Ishikawa (cell line): ENCODE results near the gene ICAM2.

Experiments used
- CEBPB ChIP-seq: IDR thresholded peaks from 2 replicates; pipeline ENCODE4 v1.6.1; 2012
- CREB1 ChIP-seq: IDR thresholded peaks from 2 replicates; pipeline ENCODE4 v1.6.1; 2012; ENCODE audit warnings: low read depth
- EGR1 ChIP-seq: IDR thresholded peaks from 2 replicates; pipeline ENCODE4 v1.6.1; 2012
- EP300 ChIP-seq: IDR thresholded peaks from 2 replicates; pipeline ENCODE4 v1.6.1; 2012; ENCODE audit warnings: borderline replicate concordance
- FOXM1 ChIP-seq: IDR thresholded peaks from 2 replicates; pipeline ENCODE4 v1.6.1; 2012; ENCODE audit warnings: low read depth, borderline replicate concordance
- NFIC ChIP-seq: IDR thresholded peaks from 2 replicates; pipeline ENCODE4 v1.6.1; 2012
- RAD21 ChIP-seq: IDR thresholded peaks from 2 replicates; pipeline ENCODE4 v1.6.1; 2012; ENCODE audit warnings: low read depth
- TAF1 ChIP-seq: IDR thresholded peaks from 2 replicates; pipeline ENCODE4 v1.6.1; 2012; ENCODE audit warnings: low read depth, mild to moderate bottlenecking
- TCF12 ChIP-seq: IDR thresholded peaks from 2 replicates; pipeline ENCODE4 v1.6.1; 2012; ENCODE audit warnings: low read depth
- TEAD4 ChIP-seq: IDR thresholded peaks from 2 replicates; pipeline ENCODE4 v1.6.1; 2012
- YY1 ChIP-seq: IDR thresholded peaks from 2 replicates; pipeline ENCODE4 v1.6.1; 2012; ENCODE audit warnings: low read depth
- ZBTB7A ChIP-seq: IDR thresholded peaks from 2 replicates; pipeline ENCODE4 v1.6.1; 2012; ENCODE audit warnings: low read depth
- TF ChIP-seq, protein P1 (sequence below): IDR thresholded peaks from 2 replicates; pipeline ENCODE4 v1.6.1; 2012
- TF ChIP-seq, protein P2 (sequence below): IDR thresholded peaks from 2 replicates; pipeline ENCODE4 v1.6.1; 2012
- TF ChIP-seq, protein P3 (sequence below): IDR thresholded peaks from 2 replicates; pipeline ENCODE4 v1.6.1; 2012; ENCODE audit warnings: low read depth, mild to moderate bottlenecking

Gene ICAM2

DNA sequence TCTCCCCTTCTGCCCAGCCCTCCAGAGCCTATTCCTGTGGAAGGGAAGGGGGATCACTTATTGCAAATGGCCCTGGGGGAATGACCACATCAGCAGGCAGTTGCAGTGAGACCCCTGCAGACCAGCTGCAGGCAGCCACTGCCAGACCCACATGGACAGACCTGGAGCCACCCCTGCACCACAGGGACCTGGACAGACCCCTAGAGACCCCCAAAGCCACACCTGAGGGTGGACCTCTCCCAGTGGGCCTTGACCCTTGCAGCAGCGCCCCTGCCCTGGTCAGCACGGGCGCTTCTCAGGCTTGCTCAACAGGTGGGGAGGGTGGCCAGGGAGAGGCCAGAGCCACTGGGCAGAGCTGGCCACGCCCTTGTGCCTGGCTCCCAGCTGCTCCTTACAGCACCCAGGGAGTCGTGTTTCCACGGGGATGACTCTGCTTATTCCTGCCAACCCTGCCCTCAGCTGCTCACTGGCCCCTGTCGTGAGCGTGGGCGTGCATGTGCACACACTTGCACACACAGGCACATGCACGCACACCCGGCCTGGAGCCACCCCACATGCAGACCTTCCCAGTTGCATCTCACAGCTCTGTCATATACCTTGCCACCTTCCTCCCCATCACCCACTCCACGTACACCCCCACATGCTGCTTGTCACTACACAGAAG is 46.4 kb downstream of the ICAM2 start:
- peak; percentile 29; the same call in 1 of the 2 replicates for TF ChIP-seq TEAD4
- TF ChIP-seq EGR1, result peak; percentile 97
- peak; percentile 70 for TF ChIP-seq CEBPB
- TF ChIP-seq ZBTB7A, result peak; percentile 91
- no peak for TF ChIP-seq FOXM1
- peak; percentile 17; the same call in 1 of the 2 replicates for TF ChIP-seq EP300
- TF ChIP-seq, protein P1, sequence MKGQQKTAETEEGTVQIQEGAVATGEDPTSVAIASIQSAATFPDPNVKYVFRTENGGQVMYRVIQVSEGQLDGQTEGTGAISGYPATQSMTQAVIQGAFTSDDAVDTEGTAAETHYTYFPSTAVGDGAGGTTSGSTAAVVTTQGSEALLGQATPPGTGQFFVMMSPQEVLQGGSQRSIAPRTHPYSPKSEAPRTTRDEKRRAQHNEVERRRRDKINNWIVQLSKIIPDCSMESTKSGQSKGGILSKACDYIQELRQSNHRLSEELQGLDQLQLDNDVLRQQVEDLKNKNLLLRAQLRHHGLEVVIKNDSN, result peak; percentile 15; the same call in 1 of the 2 replicates
- TF ChIP-seq TCF12, result no peak
- TF ChIP-seq, protein P2, sequence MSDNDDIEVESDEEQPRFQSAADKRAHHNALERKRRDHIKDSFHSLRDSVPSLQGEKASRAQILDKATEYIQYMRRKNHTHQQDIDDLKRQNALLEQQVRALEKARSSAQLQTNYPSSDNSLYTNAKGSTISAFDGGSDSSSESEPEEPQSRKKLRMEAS, result peak; percentile 58

DNA sequence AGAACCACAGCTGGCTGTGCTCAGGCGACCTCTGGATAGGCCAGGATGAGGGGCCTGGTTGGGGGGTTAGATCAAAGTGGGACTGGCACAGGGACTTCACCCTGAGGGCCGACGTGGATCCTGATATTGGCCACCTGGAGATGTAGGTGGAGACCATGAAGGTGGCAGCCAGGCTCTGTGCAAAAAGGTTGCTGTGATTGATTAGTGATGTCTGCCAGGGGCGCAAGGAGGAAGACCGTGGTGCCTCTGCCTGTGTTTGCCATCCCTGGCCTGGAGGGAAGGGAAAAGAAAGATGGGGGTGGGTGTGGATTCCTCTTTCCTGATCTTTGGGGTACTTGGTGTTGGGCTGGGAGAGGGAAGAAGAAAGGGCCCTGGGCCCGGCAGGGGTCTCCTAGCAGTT is 47.2 kb downstream of the ICAM2 start:
- TF ChIP-seq TCF12 (no peak), TEAD4 (no peak), YY1 (no peak), RAD21 (no peak), EP300 (no peak), EGR1 (no peak), CREB1 (no peak), CEBPB (no peak), NFIC (no peak), ZBTB7A (no peak), FOXM1 (no peak), TAF1 (no peak)
- TF ChIP-seq, protein P1, result no peak
- TF ChIP-seq, protein P3, sequence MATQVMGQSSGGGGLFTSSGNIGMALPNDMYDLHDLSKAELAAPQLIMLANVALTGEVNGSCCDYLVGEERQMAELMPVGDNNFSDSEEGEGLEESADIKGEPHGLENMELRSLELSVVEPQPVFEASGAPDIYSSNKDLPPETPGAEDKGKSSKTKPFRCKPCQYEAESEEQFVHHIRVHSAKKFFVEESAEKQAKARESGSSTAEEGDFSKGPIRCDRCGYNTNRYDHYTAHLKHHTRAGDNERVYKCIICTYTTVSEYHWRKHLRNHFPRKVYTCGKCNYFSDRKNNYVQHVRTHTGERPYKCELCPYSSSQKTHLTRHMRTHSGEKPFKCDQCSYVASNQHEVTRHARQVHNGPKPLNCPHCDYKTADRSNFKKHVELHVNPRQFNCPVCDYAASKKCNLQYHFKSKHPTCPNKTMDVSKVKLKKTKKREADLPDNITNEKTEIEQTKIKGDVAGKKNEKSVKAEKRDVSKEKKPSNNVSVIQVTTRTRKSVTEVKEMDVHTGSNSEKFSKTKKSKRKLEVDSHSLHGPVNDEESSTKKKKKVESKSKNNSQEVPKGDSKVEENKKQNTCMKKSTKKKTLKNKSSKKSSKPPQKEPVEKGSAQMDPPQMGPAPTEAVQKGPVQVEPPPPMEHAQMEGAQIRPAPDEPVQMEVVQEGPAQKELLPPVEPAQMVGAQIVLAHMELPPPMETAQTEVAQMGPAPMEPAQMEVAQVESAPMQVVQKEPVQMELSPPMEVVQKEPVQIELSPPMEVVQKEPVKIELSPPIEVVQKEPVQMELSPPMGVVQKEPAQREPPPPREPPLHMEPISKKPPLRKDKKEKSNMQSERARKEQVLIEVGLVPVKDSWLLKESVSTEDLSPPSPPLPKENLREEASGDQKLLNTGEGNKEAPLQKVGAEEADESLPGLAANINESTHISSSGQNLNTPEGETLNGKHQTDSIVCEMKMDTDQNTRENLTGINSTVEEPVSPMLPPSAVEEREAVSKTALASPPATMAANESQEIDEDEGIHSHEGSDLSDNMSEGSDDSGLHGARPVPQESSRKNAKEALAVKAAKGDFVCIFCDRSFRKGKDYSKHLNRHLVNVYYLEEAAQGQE, result no peak
- TF ChIP-seq, protein P2, result no peak

DNA sequence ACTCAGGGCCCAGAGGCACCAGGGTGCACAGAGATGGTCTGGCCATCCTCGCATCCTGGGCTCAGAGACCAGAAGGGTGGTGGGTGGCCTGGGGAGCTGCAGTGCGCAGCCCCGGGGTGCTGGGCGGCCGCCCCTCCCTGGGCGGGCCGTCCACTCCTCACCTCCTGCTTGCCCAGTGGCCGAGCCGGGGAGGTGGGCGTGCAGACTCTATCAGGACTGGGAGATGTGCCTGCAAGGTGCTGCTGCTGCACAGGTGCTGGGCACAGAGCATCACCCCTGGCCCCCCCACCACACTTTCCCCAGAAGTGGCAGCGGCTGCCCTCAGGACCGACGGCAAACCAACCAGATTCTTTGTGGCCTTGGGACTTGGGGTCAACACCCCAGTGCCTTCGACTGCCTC is 47.6 kb downstream of the ICAM2 start, which contains the start of gene SCN4A:
Gene SCN4A, minus strand, starts transcription at position 123 of the 400 bp plus-strand sequence. Its CDS starts 77 bp downstream, at position 46.
- TF ChIP-seq FOXM1, result no peak
- TF ChIP-seq TEAD4, result no peak
- no peak for TF ChIP-seq TAF1
- TF ChIP-seq ZBTB7A, result no peak
- TF ChIP-seq, protein P1, result no peak
- no peak for TF ChIP-seq EP300
- TF ChIP-seq, protein P2, result no peak
- no peak for TF ChIP-seq EGR1
- TF ChIP-seq, protein P3, result no peak
- no peak for TF ChIP-seq YY1
- TF ChIP-seq NFIC, result no peak
- no peak for TF ChIP-seq RAD21
- no peak for TF ChIP-seq TCF12
- TF ChIP-seq CEBPB, result no peak
- TF ChIP-seq CREB1, result no peak

DNA sequence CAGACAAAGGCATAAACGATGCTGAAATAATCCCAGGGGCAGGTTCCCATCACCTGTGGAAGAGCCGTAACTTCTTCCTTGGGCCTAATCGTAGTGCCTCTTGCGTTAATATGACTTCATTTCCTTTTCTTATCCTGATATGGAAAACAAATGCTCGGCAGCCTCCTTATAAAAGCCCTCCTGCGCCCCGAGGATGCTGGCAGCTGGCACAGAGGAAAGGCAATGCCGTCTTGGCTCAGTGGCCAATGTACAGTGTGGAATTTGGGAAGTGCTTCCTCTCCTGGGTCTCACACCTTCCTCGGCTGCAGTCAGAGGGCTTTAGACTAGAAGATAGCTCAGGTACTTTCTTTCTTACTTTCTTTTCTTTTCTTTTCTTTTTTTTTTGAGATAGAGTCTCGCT is 51.2 kb downstream of the ICAM2 start:
- TF ChIP-seq, protein P1, result no peak
- TF ChIP-seq TEAD4 (no peak), YY1 (no peak), CREB1 (no peak), TAF1 (no peak), EGR1 (no peak), TCF12 (no peak), FOXM1 (no peak), NFIC (no peak), CEBPB (no peak), EP300 (no peak), RAD21 (no peak)
- TF ChIP-seq, protein P2, result no peak
- TF ChIP-seq, protein P3, result no peak
